SKM-1 treated with dmso at 0.1 percent for 144 hours (cell line): ENCODE data around the gene RBBP7.
"Not testable (repeated sequence)": the region's sequence is repeated elsewhere in the genome, so short reads cannot be mapped to it uniquely, and the experiment has no call there.

Experiments
- DNase-seq: peaks from one replicate; lab custom pipeline; 2025; ENCODE audit not compliant: unreplicated experiment; lab: John Stamatoyannopoulos, UW

The RBBP7 gene

GRCh38 chrX:16867947-16868346 lies 2.2 kb downstream of the RBBP7 start:
- no peak for DNase-seq

GRCh38 chrX:16862829-16863228 lies 7.3 kb downstream of the RBBP7 start:
- DNase-seq = no peak

- DNase-seq = no peak
Measured at GRCh38 chrX:16856744-16857143, 13.4 kb downstream of the RBBP7 start.

GRCh38 chrX:16856076-16856404 lies 14.1 kb downstream of the RBBP7 start:
- DNase-seq = not testable (repeated sequence)

- DNase-seq = no peak
Measured at GRCh38 chrX:16855363-16856075, 14.6 kb downstream of the RBBP7 start.

- DNase-seq = no peak
Measured at GRCh38 chrX:16853537-16853936, 16.6 kb downstream of the RBBP7 start.

GRCh38 chrX:16852617-16853179 lies 17.5 kb downstream of the RBBP7 start:
- DNase-seq = no peak

GRCh38 chrX:16851827-16852226 lies 18.3 kb downstream of the RBBP7 start:
- no peak for DNase-seq

- no peak for DNase-seq
Measured at GRCh38 chrX:16851421-16851820, 18.7 kb downstream of the RBBP7 start.

- no peak for DNase-seq
Measured at GRCh38 chrX:16848541-16848940, 21.6 kb downstream of the RBBP7 start.

- DNase-seq = no peak
Measured at GRCh38 chrX:16845686-16846085, 24.5 kb downstream of the RBBP7 start.

- no peak for DNase-seq
Measured at GRCh38 chrX:16843208-16843909, 26.8 kb downstream of the RBBP7 start.

GRCh38 chrX:16842684-16843083 lies 27.5 kb downstream of the RBBP7 start:
- DNase-seq = no peak

- no peak for DNase-seq
Measured at GRCh38 chrX:16839852-16840460, 30.2 kb downstream of the RBBP7 start.

- DNase-seq = no peak
Measured at GRCh38 chrX:16839219-16839851, 30.8 kb downstream of the RBBP7 start.

- DNase-seq = no peak
Measured at GRCh38 chrX:16838202-16839066, 31.7 kb downstream of the RBBP7 start.

- no peak for DNase-seq
Measured at GRCh38 chrX:16836371-16836770, 33.8 kb downstream of the RBBP7 start.

- no peak for DNase-seq
Measured at GRCh38 chrX:16834806-16835205, 35.4 kb downstream of the RBBP7 start.

GRCh38 chrX:16832301-16832700 lies 37.9 kb downstream of the RBBP7 start:
- no peak for DNase-seq

GRCh38 chrX:16828124-16828908 lies 41.8 kb downstream of the RBBP7 start:
- no peak for DNase-seq
